ENCODE results near the gene PNLIPRP1. TPM values are rescaled to one million over a fixed set of nuclear protein-coding genes. Genes with fewer than 3 reads are reported as not detected.

PNLIPRP1 gene
- total and polyA plus RNA-seq, 3 donors from 2014 or later: 0.33 TPM; not detected in 2

DNA sequence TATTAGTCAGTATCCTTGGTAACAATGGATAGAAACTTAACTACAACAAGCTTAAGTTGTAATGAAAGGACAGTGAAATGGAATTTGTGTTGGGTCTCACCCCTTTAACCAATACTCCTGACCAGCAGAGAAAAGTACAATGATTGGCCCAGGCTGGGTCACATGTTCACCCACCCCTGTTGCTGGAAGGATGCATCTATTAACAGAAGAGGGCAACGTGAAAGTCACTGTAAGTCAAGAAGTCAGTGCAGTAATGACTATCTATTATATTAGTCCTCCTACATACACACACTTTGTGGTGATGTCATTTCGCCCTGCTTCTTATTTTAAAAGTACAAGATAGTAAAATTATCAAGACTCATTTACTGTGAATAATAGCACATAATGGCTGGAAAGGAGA, 46.2 kb downstream of the PNLIPRP1 start:
- intact Hi-C loops (cut with DNase I; ENCODE audit: low total_unique reads): no loop called here
- WGBS, 2 donors: 47 to 50% methylated on average over 2 of the region's 2 CpGs
- TF ChIP-seq POLR2A (IDR thresholded peaks at IDR 0.05): no peak
- TF ChIP-seq, protein P1, sequence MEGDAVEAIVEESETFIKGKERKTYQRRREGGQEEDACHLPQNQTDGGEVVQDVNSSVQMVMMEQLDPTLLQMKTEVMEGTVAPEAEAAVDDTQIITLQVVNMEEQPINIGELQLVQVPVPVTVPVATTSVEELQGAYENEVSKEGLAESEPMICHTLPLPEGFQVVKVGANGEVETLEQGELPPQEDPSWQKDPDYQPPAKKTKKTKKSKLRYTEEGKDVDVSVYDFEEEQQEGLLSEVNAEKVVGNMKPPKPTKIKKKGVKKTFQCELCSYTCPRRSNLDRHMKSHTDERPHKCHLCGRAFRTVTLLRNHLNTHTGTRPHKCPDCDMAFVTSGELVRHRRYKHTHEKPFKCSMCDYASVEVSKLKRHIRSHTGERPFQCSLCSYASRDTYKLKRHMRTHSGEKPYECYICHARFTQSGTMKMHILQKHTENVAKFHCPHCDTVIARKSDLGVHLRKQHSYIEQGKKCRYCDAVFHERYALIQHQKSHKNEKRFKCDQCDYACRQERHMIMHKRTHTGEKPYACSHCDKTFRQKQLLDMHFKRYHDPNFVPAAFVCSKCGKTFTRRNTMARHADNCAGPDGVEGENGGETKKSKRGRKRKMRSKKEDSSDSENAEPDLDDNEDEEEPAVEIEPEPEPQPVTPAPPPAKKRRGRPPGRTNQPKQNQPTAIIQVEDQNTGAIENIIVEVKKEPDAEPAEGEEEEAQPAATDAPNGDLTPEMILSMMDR (IDR thresholded peaks at IDR 0.05): no peak

DNA sequence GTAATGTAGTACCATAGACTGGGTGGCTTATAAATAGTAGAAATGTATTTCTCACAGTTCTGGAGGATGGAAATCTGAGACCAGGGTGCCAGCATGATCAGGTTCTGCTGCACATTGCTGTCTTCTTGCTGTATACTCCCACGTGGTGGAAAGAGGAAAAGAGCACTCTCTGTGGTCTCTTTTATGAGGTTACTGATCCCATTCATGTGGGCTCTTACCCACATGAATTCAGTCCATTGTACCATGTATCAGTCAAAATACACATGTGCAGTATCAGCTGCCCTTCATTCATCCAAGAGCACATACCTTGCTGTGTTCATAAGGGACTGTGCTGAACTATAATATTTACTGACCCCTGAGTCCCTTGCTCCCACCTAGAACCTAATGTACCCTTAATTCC, 47.1 kb downstream of the PNLIPRP1 start:
- Histone ChIP-seq H3K36me3 (ENCODE audit: low read depth, missing control alignments) (no peaks in the 10 kb centered on the region), H3K9me3 (no peaks in the 10 kb centered on the region), H3K27me3 (no peaks in the 10 kb centered on the region), H3K27ac (no peak overlapping the region), H3K4me1 (no peaks in the 10 kb centered on the region), H3K4me3 (no peak overlapping the region)
- DNase-seq: no peak
- WGBS, 2 donors: 6 to 38% methylated on average over 1 of the region's 1 CpG
- intact Hi-C loops (cut with DNase I; ENCODE audit: low total_unique reads): no loop called here
- TF ChIP-seq, protein P1 (IDR thresholded peaks at IDR 0.05): no peak
- no peak for TF ChIP-seq POLR2A (IDR thresholded peaks at IDR 0.05)

More for the DNA sequence above, 46.2 kb downstream of the PNLIPRP1 start:
- Histone ChIP-seq H3K27ac (no peak overlapping the region), H3K27me3 (no peaks in the 10 kb centered on the region), H3K4me3 (no peak overlapping the region), H3K4me1 (no peaks in the 10 kb centered on the region), H3K9me3 (no peaks in the 10 kb centered on the region), H3K36me3 (ENCODE audit: low read depth, missing control alignments) (no peaks in the 10 kb centered on the region)
- no peak for DNase-seq

DNA sequence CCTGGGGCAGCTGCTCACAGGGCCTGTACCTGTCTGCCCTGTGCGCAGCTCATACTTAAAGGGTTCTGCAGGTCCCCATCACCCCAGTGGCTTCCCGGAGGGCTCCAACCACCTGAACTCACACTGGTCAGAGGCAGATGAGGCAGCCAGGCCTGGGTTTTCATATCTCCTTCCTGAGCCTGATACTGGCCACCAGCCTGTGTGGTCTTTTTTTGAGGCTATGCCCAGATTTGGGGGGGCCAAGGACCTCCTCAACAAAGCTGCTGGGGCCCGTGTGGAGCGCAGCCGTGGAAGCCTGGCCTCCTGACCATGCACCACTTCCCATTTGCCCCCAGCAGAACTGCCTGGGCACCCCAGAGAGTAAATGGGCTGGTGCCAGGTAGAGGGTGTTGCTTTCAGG, 55.7 kb downstream of the PNLIPRP1 start:
- Histone ChIP-seq H3K4me1 (no peaks in the 10 kb centered on the region), H3K9me3 (no peaks in the 10 kb centered on the region), H3K36me3 (ENCODE audit: low read depth, missing control alignments) (no peaks in the 10 kb centered on the region), H3K27ac (no peak overlapping the region), H3K27me3 (no peaks in the 10 kb centered on the region), H3K4me3 (no peak overlapping the region)
- DNase-seq: no peak
- no peak for TF ChIP-seq POLR2A (IDR thresholded peaks at IDR 0.05)
- TF ChIP-seq, protein P1 (IDR thresholded peaks at IDR 0.05): no peak
- WGBS, 2 donors: 86 to 94% methylated on average over 1 to 5 of the region's 5 CpGs
- intact Hi-C loops (cut with DNase I; ENCODE audit: low total_unique reads): no loop called here

DNA sequence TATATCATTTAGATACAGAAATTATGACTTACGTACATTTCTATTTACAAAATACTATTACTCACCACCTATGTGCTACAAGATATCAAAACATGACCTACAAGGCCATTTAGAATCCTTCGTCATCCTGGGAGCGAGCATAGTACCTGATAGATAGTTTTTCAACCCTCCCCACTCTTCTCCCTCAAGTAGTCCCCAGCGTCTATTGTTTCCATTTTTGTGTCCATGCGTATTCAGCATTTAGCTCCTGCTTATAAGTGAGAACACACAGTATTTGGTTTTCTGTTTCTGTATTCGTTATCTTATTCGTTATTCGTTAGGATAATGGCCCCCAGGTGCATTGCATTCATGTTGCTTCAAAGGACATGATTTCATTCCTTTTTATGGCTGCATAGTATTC, 58.1 kb downstream of the PNLIPRP1 start:
- no peak overlapping the region for H3K27ac ChIP-seq
- H3K36me3 ChIP-seq (ENCODE audit: low read depth, missing control alignments): no peaks in the 10 kb centered on the region
- no peak for DNase-seq
- intact Hi-C loops (cut with DNase I; ENCODE audit: low total_unique reads): no loop called here
- no peak overlapping the region for H3K4me3 ChIP-seq
- TF ChIP-seq POLR2A (IDR thresholded peaks at IDR 0.05): no peak
- TF ChIP-seq, protein P1 (IDR thresholded peaks at IDR 0.05): no peak
- H3K4me1 ChIP-seq: no peaks in the 10 kb centered on the region
- WGBS, 2 donors: 79% methylated on average over 8 of the region's 8 CpGs
- H3K27me3 ChIP-seq: no peaks in the 10 kb centered on the region
- H3K9me3 ChIP-seq: no peaks in the 10 kb centered on the region

DNA sequence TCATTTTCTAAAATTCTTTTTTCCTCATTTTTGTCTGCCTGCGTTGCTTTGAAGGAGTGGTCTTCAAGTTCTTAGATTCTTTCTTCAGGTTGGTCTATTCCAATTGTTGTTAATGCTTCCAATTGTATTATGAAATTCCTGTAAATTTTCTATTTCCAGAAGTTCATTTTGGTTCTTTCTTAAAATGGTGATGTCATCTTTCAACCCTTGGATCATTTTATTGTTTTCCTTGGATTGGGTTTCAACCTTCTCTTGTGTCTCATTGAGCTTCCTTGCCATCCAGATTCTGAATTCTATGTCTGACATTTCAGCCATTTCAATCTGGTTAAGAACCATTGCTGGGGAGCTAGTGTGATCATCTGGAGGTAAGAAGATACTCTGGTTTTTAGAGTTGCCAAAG, 63.1 kb downstream of the PNLIPRP1 start:
- no peaks in the 10 kb centered on the region for H3K4me1 ChIP-seq
- no peak for DNase-seq
- no peaks in the 10 kb centered on the region for H3K27me3 ChIP-seq
- no peak overlapping the region for H3K27ac ChIP-seq
- intact Hi-C loops (cut with DNase I; ENCODE audit: low total_unique reads): no loop called here
- no peaks in the 10 kb centered on the region for H3K36me3 ChIP-seq (ENCODE audit: low read depth, missing control alignments)
- no peak overlapping the region for H3K4me3 ChIP-seq
- WGBS, 2 donors: 86% methylated on average over 1 of the region's 1 CpG
- no peaks in the 10 kb centered on the region for H3K9me3 ChIP-seq
- TF ChIP-seq POLR2A (IDR thresholded peaks at IDR 0.05): no peak
- TF ChIP-seq, protein P1 (IDR thresholded peaks at IDR 0.05): no peak
